Fibroblast of lung (primary cell): Measurements from ENCODE around the gene PPP2R1B. TPM values are rescaled to one million over a fixed set of nuclear protein-coding genes. Genes with fewer than 3 reads are reported as not detected.
A peak's percentile ranks its signal among the peaks of the same experiment; 100 is the strongest.

Experiments
- DNase-seq, 2 donors: peaks; one replicate each; pipeline versions ENCODE4 v3.0.0 to v3.0.0-alpha.2; 2010; ENCODE audit warnings: low read depth in 2 of 2
- H2AFZ ChIP-seq: 2 replicates; pipeline ENCODE4 v1.5.1; 2012; ENCODE audit warnings: low read length, control low read depth, inconsistent platforms
- H3K27ac ChIP-seq: 2 replicates; pipeline ENCODE4 v1.5.1; 2011; ENCODE audit warnings: low read length, control low read depth; ENCODE audit not compliant: insufficient read depth
- H3K27me3 ChIP-seq: 2 replicates; pipeline ENCODE4 v1.5.1; 2011; ENCODE audit warnings: mild to moderate bottlenecking, low read length; ENCODE audit not compliant: control insufficient read depth, insufficient read depth
- H3K36me3 ChIP-seq: 2 replicates; pipeline ENCODE4 v1.5.1; 2011; ENCODE audit warnings: low read length; ENCODE audit not compliant: control insufficient read depth, insufficient read depth
- H3K4me1 ChIP-seq: 2 replicates; pipeline ENCODE4 v1.5.1; 2011; ENCODE audit warnings: low read length; ENCODE audit not compliant: control insufficient read depth, insufficient read depth; ENCODE audit errors: extremely low read depth
- H3K4me2 ChIP-seq: 2 replicates; pipeline ENCODE4 v1.5.1; 2011; ENCODE audit warnings: low read length, control low read depth; ENCODE audit not compliant: insufficient read depth; ENCODE audit errors: extremely low read depth
- H3K4me3 ChIP-seq, 4 experiments: fragments of 200-600 bp in 1 of 4; sonication (generic) in 1 of 4; replicated peaks in 1 of 4; 2 replicates each; pipeline ENCODE4 v1.5.1; 2011 to 2016; ENCODE audit warnings: low read length in 4 of 4, low read depth in 3 of 4, mild to moderate bottlenecking in 3 of 4, control low read depth in 2 of 4, inconsistent platforms in 1 of 4, mixed read lengths in 1 of 4; ENCODE audit not compliant: insufficient read depth in 1 of 4; ENCODE audit errors: control extremely low read depth in 1 of 4
- H3K79me2 ChIP-seq: 2 replicates; pipeline ENCODE4 v1.5.1; 2012; ENCODE audit warnings: mild to moderate bottlenecking, low read length, inconsistent platforms; ENCODE audit not compliant: control insufficient read depth, insufficient read depth
- H3K9ac ChIP-seq: 2 replicates; pipeline ENCODE4 v1.5.1; 2011; ENCODE audit warnings: mild to moderate bottlenecking, low read length, control low read depth; ENCODE audit not compliant: insufficient read depth
- H3K9me3 ChIP-seq: 2 replicates; pipeline ENCODE4 v1.5.1; 2012; ENCODE audit warnings: low read depth, low read length; ENCODE audit not compliant: control insufficient read depth, insufficient read depth
- H4K20me1 ChIP-seq: 2 replicates; pipeline ENCODE4 v1.5.1; 2011; ENCODE audit warnings: low read length; ENCODE audit not compliant: control insufficient read depth, insufficient read depth; ENCODE audit errors: extremely low read depth
- EZH2 ChIP-seq: IDR thresholded peaks from 2 replicates; pipeline ENCODE4 v1.5.1; 2012; ENCODE audit warnings: low read length, control low read depth, mild to moderate bottlenecking; ENCODE audit errors: missing control alignments
- polyA plus RNA-seq, 2 donors: library from polyadenylated mRNA; depleted of rRNA in 1 of 2; stranded (reverse) in 1 of 2; unstranded in 1 of 2; fragments of >200 nt; gene quantifications; 2 replicates each; pipeline ENCODE4 v1.2.1, GENCODE V29; 2011 to 2012; ENCODE audit warnings: missing spikeins in 1 of 2
- total RNA-seq: library from RNA; depleted of rRNA; stranded (reverse); fragments of >200 nt; gene quantifications from 2 replicates; pipeline ENCODE4 v1.2.1, GENCODE V29; 2014
- TF ChIP-seq, protein P1 (sequence below), 2 donors: IDR thresholded peaks in 1 of 2; conservative IDR thresholded peaks in 1 of 2; 1 replicate in 1 of 2; 2 replicates in 1 of 2; pipeline ENCODE4 v1.5.1; 2011 to 2012; ENCODE audit warnings: low read length in 2 of 2, control low read depth in 1 of 2, inconsistent platforms in 1 of 2, low read depth in 1 of 2, mild to moderate bottlenecking in 1 of 2

The PPP2R1B gene
- total and polyA plus RNA-seq, 2 donors (not counting 1 experiment from before 2014, with no cell fraction given), result 40.3 to 43.1 TPM

DNA sequence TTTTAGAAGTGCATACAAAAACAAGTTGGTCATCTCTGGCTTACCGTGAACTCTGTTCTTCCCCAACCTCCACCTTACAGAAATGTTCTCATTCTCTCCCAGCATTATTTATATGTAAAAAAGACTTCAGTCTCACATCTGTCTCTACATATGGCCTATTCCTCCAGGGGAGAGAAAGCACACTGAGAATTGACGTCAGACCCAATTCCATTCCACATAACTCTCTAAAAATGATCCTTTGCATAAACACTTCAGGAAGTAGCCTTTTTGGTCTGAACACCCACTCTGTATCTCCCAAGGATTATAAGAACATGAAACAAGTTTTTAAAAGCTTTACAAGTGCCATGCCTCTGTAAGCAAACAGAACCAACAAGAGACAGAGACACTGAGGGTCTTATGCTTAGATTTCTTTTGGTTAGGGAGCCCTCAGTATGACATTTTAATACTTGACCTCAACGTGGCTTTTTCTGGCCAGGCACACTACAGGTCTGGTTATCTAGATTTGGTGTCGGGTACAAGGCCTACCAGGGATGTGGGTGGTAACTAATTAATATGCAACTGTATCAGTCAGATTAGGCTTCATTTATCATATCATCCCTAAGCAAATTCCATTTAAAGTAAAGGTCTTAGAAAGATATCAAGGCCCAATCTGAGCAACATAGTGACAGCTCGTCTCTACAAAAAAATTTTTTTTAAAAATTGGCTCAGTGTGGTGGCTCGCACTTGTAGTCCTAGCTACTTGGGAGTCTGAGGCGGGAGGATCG, 48.5 kb upstream of the PPP2R1B start:
- Histone ChIP-seq H3K36me3 (no peaks in the 10 kb centered on the region), H4K20me1 (no peaks in the 10 kb centered on the region), H3K9ac (no peak overlapping the region), H3K9me3 (no peaks in the 10 kb centered on the region), H2AFZ (no peak overlapping the region), H3K4me1 (peaks cover 7% of the 10 kb centered on the region), H3K4me3 (no peak overlapping the region), H3K27ac (peak overlapping the region; percentile 47), H3K79me2 (no peaks in the 10 kb centered on the region), H3K4me2 (no peak overlapping the region), H3K27me3 (no peaks in the 10 kb centered on the region)
- peak; percentile 70 to 72 for DNase-seq
- TF ChIP-seq EZH2, result no peak
- TF ChIP-seq, protein P1, sequence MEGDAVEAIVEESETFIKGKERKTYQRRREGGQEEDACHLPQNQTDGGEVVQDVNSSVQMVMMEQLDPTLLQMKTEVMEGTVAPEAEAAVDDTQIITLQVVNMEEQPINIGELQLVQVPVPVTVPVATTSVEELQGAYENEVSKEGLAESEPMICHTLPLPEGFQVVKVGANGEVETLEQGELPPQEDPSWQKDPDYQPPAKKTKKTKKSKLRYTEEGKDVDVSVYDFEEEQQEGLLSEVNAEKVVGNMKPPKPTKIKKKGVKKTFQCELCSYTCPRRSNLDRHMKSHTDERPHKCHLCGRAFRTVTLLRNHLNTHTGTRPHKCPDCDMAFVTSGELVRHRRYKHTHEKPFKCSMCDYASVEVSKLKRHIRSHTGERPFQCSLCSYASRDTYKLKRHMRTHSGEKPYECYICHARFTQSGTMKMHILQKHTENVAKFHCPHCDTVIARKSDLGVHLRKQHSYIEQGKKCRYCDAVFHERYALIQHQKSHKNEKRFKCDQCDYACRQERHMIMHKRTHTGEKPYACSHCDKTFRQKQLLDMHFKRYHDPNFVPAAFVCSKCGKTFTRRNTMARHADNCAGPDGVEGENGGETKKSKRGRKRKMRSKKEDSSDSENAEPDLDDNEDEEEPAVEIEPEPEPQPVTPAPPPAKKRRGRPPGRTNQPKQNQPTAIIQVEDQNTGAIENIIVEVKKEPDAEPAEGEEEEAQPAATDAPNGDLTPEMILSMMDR (conservative IDR thresholded peaks at IDR 0.05 in 1 of 2, IDR thresholded peaks at IDR 0.05 in 1 of 2; ENCODE audit: low read depth in 1 of 2, low read length in 2 of 2), result no peak

DNA sequence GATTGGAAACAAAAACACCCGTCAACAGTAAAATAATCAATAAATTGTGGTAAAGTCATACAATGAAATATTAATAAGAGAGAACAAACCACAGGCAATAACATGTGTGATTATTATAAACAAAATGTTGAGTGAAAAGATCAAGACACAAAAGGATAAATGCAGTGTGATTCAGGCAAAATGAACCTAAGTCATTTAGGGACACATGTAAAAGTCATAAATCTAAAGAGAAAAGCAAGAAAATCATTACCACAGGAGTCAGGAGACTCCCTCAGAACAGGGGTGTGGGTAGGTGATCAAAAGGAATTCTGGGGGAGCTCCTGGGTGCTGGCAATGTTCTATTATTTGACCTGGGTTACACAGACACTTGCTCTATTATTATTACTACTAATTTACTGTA, 47.9 kb upstream of the PPP2R1B start:
- Histone ChIP-seq H3K4me1 (peaks cover 4% of the 10 kb centered on the region), H3K9me3 (no peaks in the 10 kb centered on the region), H4K20me1 (no peaks in the 10 kb centered on the region), H3K27ac (no peak overlapping the region), H3K4me3 (no peak overlapping the region), H3K4me2 (no peak overlapping the region), H3K9ac (no peak overlapping the region), H3K36me3 (no peaks in the 10 kb centered on the region), H3K27me3 (no peaks in the 10 kb centered on the region), H2AFZ (no peak overlapping the region), H3K79me2 (no peaks in the 10 kb centered on the region)
- TF ChIP-seq, protein P1 (conservative IDR thresholded peaks at IDR 0.05 in 1 of 2, IDR thresholded peaks at IDR 0.05 in 1 of 2; ENCODE audit: low read depth in 1 of 2, low read length in 2 of 2), result no peak
- no peak for TF ChIP-seq EZH2
- no peak for DNase-seq

DNA sequence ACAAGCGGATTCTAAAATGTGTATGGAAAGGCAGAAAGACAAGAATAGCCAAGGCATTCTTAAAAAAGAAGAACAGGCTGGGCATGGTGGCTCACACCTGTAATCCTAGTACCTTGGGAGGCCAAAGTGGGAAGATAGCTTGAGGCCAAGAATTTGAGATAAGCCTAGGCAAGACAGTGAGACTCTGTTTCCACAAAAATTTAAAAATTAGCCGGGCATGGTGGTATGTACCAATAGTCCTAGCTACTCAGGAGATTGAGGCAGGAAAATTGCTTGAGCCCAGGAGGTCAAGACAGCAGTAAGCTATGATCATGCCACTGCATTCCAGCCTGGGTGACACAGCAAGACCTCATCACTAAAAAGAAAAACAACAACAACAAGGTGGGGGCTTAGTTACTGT, 46.0 kb upstream of the PPP2R1B start:
- Histone ChIP-seq H3K27ac (no peak overlapping the region), H3K27me3 (no peaks in the 10 kb centered on the region), H3K4me2 (no peak overlapping the region), H3K9ac (no peak overlapping the region), H4K20me1 (no peaks in the 10 kb centered on the region), H3K4me3 (no peak overlapping the region), H3K79me2 (no peaks in the 10 kb centered on the region), H3K9me3 (no peaks in the 10 kb centered on the region), H3K36me3 (no peaks in the 10 kb centered on the region), H2AFZ (no peak overlapping the region), H3K4me1 (no peaks in the 10 kb centered on the region)
- DNase-seq, result no peak
- TF ChIP-seq EZH2, result no peak
- TF ChIP-seq, protein P1 (conservative IDR thresholded peaks at IDR 0.05 in 1 of 2, IDR thresholded peaks at IDR 0.05 in 1 of 2; ENCODE audit: low read depth in 1 of 2, low read length in 2 of 2), result no peak
